ENCODE measurements around the gene NANOS2. TPM values are rescaled to one million over a fixed set of nuclear protein-coding genes. Genes with fewer than 3 reads are reported as not detected.

Gene NANOS2
- total and polyA plus RNA-seq, 2 of the 13 experiments (the other 11 are each of a cell fraction or from before 2014, with no cell fraction given) = not detected

- Histone ChIP-seq H3K36me3 (replicated peaks in 1 of 2; ENCODE audit: control insufficient read depth in 1 of 2, insufficient read depth in 2 of 2, low read length in 2 of 2) (no peaks in the 10 kb centered on the region), H3K4me2 (ENCODE audit: low read depth, low read length) (no peak overlapping the region), H3K9ac (ENCODE audit: insufficient read depth, low read depth, low read length) (no peak overlapping the region), H2AFZ (ENCODE audit: low read length) (no peak overlapping the region), H3K79me2 (ENCODE audit: insufficient read depth, low read length) (no peaks in the 10 kb centered on the region), H3K9me3 (ENCODE audit: low read length) (no peaks in the 10 kb centered on the region), H4K20me1 (ENCODE audit: insufficient read depth, low read length) (no peaks in the 10 kb centered on the region), H3K4me3 (replicated peaks in 1 of 3; ENCODE audit: insufficient read depth in 1 of 3, low read depth in 2 of 3, low read length in 3 of 3) (no peak overlapping the region), H3K4me1 (ENCODE audit: insufficient read depth, low read length) (peaks cover 29% of the 10 kb centered on the region), H3K27ac (ENCODE audit: extremely low read length, insufficient read depth, low read length) (no peak overlapping the region), H3K27me3 (ENCODE audit: control insufficient read depth in 1 of 2, insufficient read depth in 2 of 2, low read length in 2 of 2) (peaks cover 0 to 11% of the 10 kb centered on the region in 2 experiments; a peak in 1 of 5 replicates)
- TF ChIP-seq FOXC1 (CRISPR knock-in tag; IDR thresholded peaks at IDR 0.05; ENCODE audit: borderline replicate concordance) = no peak
- TF ChIP-seq ZMYM3 (CRISPR knock-in tag; IDR thresholded peaks at IDR 0.05) = peak; percentile 42; the same call in 1 of the 2 replicates
- TF ChIP-seq ZNF547 (CRISPR knock-in tag; IDR thresholded peaks at IDR 0.05) = no peak
- TF ChIP-seq ZNF709 (CRISPR knock-in tag; IDR thresholded peaks at IDR 0.05) = no peak
- no peak for TF ChIP-seq KDM4B (CRISPR knock-in tag; IDR thresholded peaks at IDR 0.05)
- TF ChIP-seq ZNF142 (CRISPR knock-in tag; IDR thresholded peaks at IDR 0.05) = no peak
- no peak for TF ChIP-seq IKZF5 (CRISPR knock-in tag; IDR thresholded peaks at IDR 0.05)
- no peak for TF ChIP-seq NFKB2 (CRISPR knock-in tag; IDR thresholded peaks at IDR 0.05; ENCODE audit: borderline replicate concordance)
- peak; percentile 25; the same call in 1 of the 2 replicates for TF ChIP-seq CTCF (CRISPR knock-in tag; IDR thresholded peaks at IDR 0.05)
- DNase-seq (ENCODE audit: low spot score) = peak; percentile 34
- peak; percentile 37 for FAIRE-seq
- BruUV-seq (replicated peaks) = no TSS peak
- ATAC-seq = peak; percentile 82
- ChIA-PET POLR2A (interaction anchor here (0.6 kb wide), 1 partner anchor 20 kb away, joined by 3 read pairs; the partner anchor contains the start of gene MYPOP), CTCF (ENCODE audit: low intra/inter-chr PET ratio, low total read pairs) (no interaction called here)
- intact Hi-C loops (cut with micrococcal nuclease; ENCODE audit: unreplicated experiment) (loop anchor here (10.0 kb wide), 1 partner anchor 73 kb away; the partner anchor contains the start of gene CCDC61), in situ Hi-C loops (cut with HindIII; ENCODE audit: extremely low pct_ligation_motif_present, low pct_unique_long_range_greater_than_20kb) (no loop called here)
- 25% methylated on average over 9 of the region's 9 CpGs for WGBS (ENCODE audit: low lambda C conversion rate)
Observed at GRCh38 chr19:45922281-45922680, 7.7 kb upstream of the NANOS2 start.

Data from HepG2 (cell line).